GM12873 (cell line): ENCODE data around the gene LDHAL6B.

Experiments used
- TF ChIP-seq, protein P1 (sequence below): IDR thresholded peaks from 2 replicates; pipeline ENCODE4 v1.5.1; 2012; ENCODE audit warnings: low read depth, mild to moderate bottlenecking, moderate library complexity, low read length, control low read depth; ENCODE audit not compliant: insufficient read depth; ENCODE audit errors: missing control alignments

LDHAL6B gene

DNA sequence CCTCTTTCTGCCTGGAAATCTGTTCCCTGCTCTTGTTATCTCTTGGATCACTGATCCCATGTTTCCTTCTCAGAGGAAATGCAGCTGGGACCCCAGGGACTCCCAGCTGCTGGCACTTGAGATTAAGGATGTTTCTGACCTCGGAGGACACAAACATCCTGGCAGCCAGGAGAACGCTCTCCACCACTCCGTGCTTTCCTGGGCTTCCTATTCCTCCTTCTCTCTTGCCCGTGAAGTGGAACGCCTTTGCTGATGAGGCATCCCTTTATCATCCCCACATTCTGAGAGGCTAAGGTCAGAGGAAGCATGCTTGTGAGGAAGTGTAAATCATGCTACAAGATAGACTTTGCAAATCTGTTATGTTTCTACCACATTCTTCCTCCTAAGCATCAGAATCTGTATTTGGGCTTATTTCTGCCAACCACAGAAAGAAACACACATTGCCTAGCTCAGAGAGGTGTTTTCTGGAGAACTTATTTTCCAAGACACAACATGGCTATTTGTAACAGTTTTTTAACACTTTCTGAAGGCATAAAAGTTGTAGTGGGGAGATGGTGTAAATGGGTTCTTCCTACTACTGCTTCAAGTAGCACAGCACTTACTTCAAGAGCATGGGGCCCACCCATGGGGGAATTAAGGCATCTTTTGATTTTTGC lies 25.6 kb upstream of the LDHAL6B start:
- TF ChIP-seq, protein P1, sequence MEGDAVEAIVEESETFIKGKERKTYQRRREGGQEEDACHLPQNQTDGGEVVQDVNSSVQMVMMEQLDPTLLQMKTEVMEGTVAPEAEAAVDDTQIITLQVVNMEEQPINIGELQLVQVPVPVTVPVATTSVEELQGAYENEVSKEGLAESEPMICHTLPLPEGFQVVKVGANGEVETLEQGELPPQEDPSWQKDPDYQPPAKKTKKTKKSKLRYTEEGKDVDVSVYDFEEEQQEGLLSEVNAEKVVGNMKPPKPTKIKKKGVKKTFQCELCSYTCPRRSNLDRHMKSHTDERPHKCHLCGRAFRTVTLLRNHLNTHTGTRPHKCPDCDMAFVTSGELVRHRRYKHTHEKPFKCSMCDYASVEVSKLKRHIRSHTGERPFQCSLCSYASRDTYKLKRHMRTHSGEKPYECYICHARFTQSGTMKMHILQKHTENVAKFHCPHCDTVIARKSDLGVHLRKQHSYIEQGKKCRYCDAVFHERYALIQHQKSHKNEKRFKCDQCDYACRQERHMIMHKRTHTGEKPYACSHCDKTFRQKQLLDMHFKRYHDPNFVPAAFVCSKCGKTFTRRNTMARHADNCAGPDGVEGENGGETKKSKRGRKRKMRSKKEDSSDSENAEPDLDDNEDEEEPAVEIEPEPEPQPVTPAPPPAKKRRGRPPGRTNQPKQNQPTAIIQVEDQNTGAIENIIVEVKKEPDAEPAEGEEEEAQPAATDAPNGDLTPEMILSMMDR, result no peak

DNA sequence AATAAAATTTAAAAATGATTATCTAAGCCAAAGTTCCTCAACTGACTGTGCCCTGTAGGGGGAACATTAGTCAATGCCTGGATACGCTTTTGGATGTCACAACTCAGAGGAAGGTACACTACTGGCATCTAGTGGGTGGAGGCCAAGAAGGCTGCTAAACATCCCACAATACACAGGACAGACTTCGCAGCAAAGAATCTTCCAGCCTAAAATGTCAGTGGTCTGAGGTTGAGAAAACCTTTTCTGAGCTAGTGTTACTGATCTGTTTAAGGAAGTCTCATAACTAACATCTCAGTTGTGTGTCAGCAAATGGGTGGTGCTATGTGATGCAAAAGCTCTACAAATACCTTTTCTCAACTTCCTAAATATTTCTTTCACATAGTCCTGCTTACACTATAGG lies 20.9 kb upstream of the LDHAL6B start:
- TF ChIP-seq, protein P1, result no peak

DNA sequence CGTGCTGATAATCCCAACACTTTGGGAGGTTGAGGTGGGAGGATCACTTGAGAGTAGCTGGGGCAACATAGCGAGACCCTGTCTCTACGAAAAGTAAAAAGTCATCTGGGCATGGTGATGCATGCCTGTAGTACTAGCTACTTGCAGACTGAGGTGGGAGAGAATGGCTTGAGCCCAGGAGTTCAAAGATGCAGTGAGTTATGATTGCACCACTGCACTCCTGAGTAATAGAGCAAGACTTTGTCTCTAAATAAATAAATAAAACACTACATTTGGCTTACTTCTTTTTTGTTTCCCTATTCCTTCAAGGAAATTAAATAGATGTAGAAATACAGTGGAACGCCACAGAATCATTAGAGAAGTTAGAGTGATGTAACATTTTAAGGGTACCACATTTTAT lies 20.1 kb upstream of the LDHAL6B start:
- TF ChIP-seq, protein P1, result no peak

DNA sequence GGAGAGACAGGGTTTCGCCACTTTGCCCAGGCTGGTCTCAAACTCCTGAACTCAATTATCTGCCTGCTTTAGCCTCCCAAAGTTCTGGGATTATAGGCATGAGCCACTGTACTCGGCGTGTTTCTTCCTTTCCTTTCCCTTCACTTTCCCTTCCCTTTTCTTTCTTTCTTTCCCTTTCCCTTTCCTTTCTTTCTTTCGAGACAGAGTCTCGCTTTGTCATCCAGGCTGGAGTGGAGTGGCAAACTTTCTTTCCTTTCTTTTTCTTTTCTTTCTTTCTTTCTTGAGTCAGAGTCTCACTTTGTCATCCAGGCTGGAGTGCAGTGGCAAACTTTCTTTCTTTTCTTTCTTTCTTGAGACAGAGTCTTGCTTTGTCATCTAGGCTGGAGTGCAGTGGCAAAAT lies 17.4 kb upstream of the LDHAL6B start:
- TF ChIP-seq, protein P1, result no peak

DNA sequence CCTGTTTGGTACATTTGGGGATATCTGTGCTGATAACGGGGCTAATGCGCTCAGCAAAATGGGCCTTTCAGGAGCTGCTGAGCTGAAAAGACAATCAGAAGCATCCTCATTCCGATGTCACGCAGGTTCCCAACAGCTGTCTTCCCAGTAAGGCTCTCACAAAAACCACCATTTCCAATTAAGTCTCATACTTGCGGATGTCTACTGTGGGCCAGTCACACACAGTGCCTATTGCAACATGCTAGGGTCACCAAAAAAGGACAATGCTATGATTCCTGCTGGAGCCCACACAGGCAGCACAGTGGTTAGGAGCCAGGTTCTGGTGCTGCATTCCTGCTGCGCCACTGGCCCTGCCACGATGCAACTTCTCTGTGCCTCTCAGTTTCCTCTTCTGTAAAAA lies 16.4 kb upstream of the LDHAL6B start:
- TF ChIP-seq, protein P1, result no peak

DNA sequence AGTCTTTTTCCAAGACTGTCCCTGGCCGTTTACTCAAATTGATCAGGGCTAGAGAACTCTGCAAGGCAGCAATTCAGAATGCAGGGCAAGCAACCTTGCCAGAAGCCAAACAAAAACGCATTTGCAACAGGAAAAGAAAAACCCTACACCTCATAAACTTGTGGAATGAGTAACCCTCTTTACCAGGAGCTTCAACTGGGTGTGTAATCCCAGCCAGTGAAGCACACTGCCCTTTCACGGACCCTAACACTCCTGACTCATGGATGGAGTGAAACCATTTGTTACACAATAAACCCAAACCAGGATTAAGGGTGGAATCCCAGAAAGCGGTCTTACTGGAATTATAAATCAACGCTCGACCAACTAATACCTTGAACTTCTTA lies 14.8 kb upstream of the LDHAL6B start:
- TF ChIP-seq, protein P1, result no peak

DNA sequence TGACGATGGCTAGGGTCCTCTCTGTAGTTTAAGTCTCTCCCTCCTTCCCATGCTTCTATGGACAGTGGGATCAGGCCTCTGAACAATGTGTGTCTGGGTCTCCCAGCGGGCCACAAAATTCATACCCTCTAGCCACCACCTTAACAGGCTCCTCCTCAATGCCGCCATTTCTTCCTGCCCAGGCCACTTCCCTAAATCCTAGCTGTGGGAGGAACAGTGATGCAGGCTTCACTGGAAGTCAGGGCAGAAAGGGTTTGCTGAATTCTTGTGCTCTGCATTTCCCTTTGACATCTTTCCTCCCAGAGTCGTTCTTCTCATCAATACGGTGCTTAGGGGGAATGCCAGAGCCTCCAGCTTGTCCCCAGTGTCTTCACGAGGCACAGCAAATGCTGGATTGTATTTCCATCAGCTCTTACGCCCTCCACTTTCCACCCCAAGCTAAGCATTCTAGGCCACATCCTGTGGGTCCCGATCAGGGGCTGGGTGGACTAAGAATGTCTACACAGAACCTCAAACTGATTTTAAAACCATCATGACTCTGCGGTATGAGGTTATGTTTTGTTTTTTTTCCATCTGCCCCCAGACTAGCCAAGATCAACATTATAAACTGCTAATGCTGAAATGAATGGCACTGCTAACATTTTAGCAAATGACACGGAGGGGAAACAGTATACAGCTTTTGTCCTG lies 11.9 kb upstream of the LDHAL6B start:
- TF ChIP-seq, protein P1, result no peak
